Hematopoietic multipotent progenitor cell treated with erythropoietin and hydrocortisone succinate and interleukin-3 and kit ligand, for 17 days (in vitro differentiated cells): ENCODE measurements around the gene CFAP99.
"Not testable (repeated sequence)": the region's sequence is repeated elsewhere in the genome, so short reads cannot be mapped to it uniquely, and the experiment has no call there.

ENCODE experiments used
- DNase-seq: peaks from one replicate; pipeline ENCODE4 v3.0.0-alpha.2; 2015; ENCODE audit warnings: low spot score

Gene CFAP99

GRCh38 chr4:2418650-2419571, at the start of gene CFAP99:
CFAP99 (plus strand) TSS chr4:2418955.
- peak; percentile 96 for DNase-seq

GRCh38 chr4:2370597-2371320, 48.0 kb upstream of the CFAP99 start:
- DNase-seq: no peak

- no peak for DNase-seq
Observed at GRCh38 chr4:2371765-2372487, 46.8 kb upstream of the CFAP99 start.

- no peak for DNase-seq
Observed at GRCh38 chr4:2372488-2373030, 46.2 kb upstream of the CFAP99 start.

- DNase-seq: no peak
Observed at GRCh38 chr4:2373532-2373931, 45.2 kb upstream of the CFAP99 start.

- no peak for DNase-seq
Observed at GRCh38 chr4:2375427-2375826, 43.3 kb upstream of the CFAP99 start.

GRCh38 chr4:2377241-2377640, 41.5 kb upstream of the CFAP99 start:
- DNase-seq: no peak

GRCh38 chr4:2378401-2378800, 40.4 kb upstream of the CFAP99 start:
- DNase-seq: no peak

GRCh38 chr4:2378898-2379297, 39.9 kb upstream of the CFAP99 start:
- DNase-seq: no peak

- DNase-seq: not testable (repeated sequence)
Observed at GRCh38 chr4:2380589-2380988, 38.2 kb upstream of the CFAP99 start.

GRCh38 chr4:2382769-2383202, 36.0 kb upstream of the CFAP99 start:
- not testable (repeated sequence) for DNase-seq

GRCh38 chr4:2383220-2383631, 35.5 kb upstream of the CFAP99 start:
- DNase-seq: not testable (repeated sequence)

- no peak for DNase-seq
Observed at GRCh38 chr4:2383760-2384159, 35.0 kb upstream of the CFAP99 start.

GRCh38 chr4:2384245-2384644, 34.5 kb upstream of the CFAP99 start:
- no peak for DNase-seq

- DNase-seq: no peak
Observed at GRCh38 chr4:2385516-2385915, 33.2 kb upstream of the CFAP99 start.

GRCh38 chr4:2386717-2387116, 32.0 kb upstream of the CFAP99 start:
- no peak for DNase-seq

- DNase-seq: no peak
Observed at GRCh38 chr4:2387218-2387617, 31.5 kb upstream of the CFAP99 start.

GRCh38 chr4:2387829-2388228, 30.9 kb upstream of the CFAP99 start:
- no peak for DNase-seq

- no peak for DNase-seq
Observed at GRCh38 chr4:2388429-2389182, 30.1 kb upstream of the CFAP99 start.

GRCh38 chr4:2389691-2390090, 29.1 kb upstream of the CFAP99 start:
- DNase-seq: no peak

- DNase-seq: no peak
Observed at GRCh38 chr4:2390146-2390545, 28.6 kb upstream of the CFAP99 start.
